Measurements from ENCODE around the gene ABI2.

ABI2 gene

GRCh38 chr2:203431391-203432185, 103.4 kb downstream of the ABI2 start:
- DNase-seq, result no peak

DNA sequence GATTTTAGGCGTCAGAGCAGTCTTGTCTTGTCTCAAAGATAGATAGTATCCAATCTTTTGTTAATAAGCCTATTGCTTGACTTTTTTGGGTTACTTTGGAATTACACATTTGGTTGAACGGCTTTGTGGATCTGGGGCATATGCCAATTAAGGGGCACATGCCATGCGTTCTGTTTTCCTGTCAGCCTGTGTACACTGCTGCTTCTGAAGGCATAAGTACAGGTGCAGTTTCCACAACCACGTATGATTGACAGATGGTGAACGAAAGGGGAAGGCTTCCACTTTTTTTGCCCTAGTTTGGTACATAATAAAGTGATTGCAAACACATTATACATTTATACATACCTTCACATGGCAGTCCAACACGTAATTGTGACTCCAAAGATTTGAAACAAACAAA, 104.6 kb downstream of the ABI2 start:
- DNase-seq, result no peak

DNA sequence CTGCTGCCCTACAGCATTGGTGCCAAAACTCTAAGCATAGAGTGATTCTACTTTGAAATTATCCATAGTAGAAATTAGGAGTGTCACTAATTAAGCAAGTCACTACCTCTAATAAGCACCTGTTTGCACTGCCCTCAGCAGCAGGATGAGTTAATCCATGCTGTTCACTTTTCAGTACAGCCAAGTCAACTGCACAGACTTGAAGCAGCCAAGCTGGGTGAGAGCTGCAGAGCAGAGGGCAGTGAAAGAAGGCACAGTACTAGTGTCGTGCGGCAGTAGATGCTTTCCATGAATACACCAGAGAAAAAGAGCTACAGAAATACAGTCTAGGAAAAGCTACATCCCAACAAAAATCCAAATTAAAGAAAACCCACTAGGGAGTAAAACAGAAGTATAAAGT, 108.3 kb downstream of the ABI2 start:
- DNase-seq, result no peak

DNA sequence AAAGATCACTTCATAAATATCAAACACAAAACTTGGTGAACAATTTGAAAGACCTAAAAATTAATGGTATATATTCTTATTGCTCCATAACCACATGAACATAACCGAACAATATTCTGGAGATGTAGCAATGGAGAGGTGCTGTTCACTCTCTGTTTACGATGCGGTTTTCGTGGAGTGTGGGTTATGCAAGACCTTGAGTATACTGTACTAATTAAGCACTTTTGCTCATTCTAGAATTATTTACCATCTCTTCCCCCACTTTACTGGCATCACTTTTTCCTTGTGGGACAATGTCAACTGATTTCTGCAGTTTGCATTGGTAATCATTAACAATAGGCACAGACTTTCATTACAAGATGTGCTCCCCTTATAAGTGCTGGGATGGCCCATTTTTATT, 109.3 kb downstream of the ABI2 start:
- no peak for DNase-seq

GRCh38 chr2:203438528-203438927, 110.3 kb downstream of the ABI2 start:
- DNase-seq, result no peak

- no peak for DNase-seq
These were observed 112.5 kb downstream of the ABI2 start for GRCh38 chr2:203440671-203441070.

DNA sequence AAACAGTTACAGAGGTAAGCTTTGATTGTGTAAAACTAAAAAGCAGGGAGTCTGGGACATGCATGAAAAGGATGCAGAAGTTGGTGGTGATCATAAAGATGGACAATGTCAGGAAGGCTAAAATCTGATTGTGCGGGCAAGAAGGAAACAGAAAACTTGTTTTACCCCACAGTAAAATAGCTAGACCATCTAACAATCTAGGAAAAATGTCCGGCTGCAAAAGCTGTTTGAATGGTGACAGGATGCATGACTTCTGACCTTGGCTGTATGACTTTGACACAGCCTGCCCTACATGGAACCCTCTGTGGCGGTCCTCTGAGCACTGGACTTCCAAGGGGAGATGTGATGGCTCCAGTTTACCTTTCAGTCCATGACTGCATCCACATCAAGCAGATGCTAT, 113.3 kb downstream of the ABI2 start:
- DNase-seq, result no peak

- no peak for DNase-seq
These were observed 114.3 kb downstream of the ABI2 start for GRCh38 chr2:203442463-203442862.

GRCh38 chr2:203444738-203445137, 116.5 kb downstream of the ABI2 start:
- no peak for DNase-seq

DNA sequence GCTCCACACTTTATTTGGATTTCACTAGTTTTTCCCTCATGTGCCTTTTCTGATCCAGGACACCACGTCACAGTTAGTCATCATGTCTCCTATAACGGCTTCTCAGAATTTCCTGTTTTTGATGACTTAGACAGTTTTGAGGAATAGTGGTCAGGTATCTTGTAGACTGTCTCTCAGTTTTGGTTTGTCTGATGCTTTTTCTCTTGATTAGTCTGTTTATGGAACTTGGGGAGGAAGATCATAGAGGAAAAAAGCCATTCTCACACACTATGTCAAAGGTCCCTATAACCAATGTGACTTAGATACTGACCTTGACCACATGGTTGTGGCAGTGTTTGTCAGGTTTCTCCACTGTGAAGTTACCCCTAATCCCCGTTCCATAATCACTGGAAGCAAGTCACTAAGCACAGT, 117.9 kb downstream of the ABI2 start:
- DNase-seq, result no peak

GRCh38 chr2:203446780-203447179, 118.6 kb downstream of the ABI2 start:
- no peak for DNase-seq

DNA sequence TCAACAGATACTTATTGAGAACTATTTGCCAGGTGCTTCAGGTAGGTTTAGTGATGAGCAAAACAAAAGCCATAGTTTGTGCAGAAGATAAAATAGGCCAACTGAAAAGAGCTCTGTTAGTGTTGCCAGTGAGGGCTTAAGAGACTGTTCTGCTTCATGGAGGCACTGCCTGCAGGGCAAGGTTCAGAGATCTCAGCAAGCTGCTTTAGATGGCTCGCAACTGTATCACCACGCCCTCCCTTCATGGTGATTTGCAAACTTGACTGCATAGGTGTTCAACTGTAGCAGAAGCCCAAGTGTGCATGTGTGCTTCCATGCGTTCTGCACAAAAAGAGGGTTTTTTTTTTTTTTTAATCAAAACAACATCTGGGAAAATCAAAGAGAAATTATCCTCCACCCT, 122.4 kb downstream of the ABI2 start:
- DNase-seq, result no peak

- no peak for DNase-seq
These were observed 122.8 kb downstream of the ABI2 start for GRCh38 chr2:203451011-203451410.

- DNase-seq, result no peak
These were observed 123.5 kb downstream of the ABI2 start for GRCh38 chr2:203451689-203452088.

- DNase-seq, result peak; percentile 72
These were observed 125.8 kb downstream of the ABI2 start for GRCh38 chr2:203453858-203454451.

- DNase-seq, result no peak
These were observed 127.0 kb downstream of the ABI2 start for GRCh38 chr2:203455209-203455608.

DNA sequence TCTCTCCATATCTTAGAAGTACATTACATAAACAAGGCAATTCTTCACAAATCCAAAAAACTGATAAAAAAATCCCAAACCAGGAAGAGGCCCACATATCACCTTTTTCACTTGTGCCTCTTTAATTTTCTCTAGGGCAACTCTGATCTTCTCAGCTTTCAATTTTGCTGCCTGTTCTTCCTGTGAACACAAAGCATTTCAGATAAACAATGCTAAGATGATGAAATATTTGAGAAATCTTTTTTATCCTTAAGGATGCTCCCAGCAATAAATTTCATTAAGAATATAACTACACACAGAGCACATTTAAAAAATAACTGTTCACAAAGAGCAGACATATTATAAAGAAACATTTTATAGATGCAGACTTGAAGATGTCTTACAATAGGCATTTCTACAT, 133.6 kb downstream of the ABI2 start:
- DNase-seq, result no peak

GRCh38 chr2:203462308-203462707, 134.1 kb downstream of the ABI2 start:
- no peak for DNase-seq

GRCh38 chr2:203463266-203463678, 135.1 kb downstream of the ABI2 start:
- no peak for DNase-seq

- DNase-seq, result no peak
These were observed 141.4 kb downstream of the ABI2 start for GRCh38 chr2:203469546-203469945.

DNA sequence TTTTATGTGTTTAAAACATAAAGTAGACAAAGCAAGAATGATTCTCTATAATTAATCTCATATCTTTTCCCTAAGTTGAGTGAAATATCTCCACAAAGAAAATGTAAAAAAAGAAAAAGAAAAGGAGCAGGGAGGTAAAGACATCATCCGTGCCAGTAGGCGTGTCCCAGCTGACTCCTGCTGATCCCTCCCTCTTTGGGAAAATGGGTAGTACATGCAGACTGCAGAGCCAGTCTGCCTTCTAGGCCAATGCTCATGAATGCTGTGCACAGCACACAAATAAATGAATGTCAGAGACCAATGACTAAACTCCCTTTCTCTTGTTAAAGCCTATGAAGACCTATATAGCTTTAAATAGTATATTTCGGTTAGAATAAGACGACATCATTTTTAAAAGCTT, 142.2 kb downstream of the ABI2 start:
- DNase-seq, result no peak

GRCh38 chr2:203471323-203471722, 143.1 kb downstream of the ABI2 start:
- no peak for DNase-seq

DNA sequence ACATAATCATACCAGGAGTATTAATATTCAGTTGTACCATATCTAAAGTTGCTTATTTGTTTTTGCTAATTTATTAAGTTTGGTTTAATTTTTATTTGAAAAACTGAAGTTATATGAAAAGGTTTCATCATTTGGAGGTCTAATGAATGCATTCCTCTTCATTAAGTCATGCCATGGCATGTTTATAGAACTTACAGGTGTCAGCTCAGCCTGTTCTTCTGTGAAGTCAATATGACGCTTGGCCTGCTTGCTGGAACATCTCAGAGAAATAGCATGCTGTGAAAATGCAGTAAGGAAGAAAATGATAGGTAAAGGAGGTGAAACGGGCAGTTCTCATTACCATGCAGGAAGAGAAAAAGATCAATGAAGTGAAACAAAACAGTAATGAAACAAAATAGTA, 148.7 kb downstream of the ABI2 start:
- no peak for DNase-seq

GRCh38 chr2:203480623-203481022, 152.4 kb downstream of the ABI2 start:
- no peak for DNase-seq
